PC-3 (cell line): ENCODE measurements around the gene TLR8. TPM values are rescaled to one million over a fixed set of nuclear protein-coding genes. Genes with fewer than 3 reads are reported as not detected.

ENCODE experiments used
- ATAC-seq: fragments of 200-7000 bp; cut with Tn5 transposase; 2 replicates; pipeline ENCODE4 v1.9.1; 2020; ENCODE audit warnings: mild to moderate bottlenecking, moderate library complexity
- BruUV-seq: library from RNA; stranded (reverse); fragments of 400-500 nt; replicated peaks from 2 replicates; lab custom pipeline; 2021; lab: Mats Ljungman, UMichigan
- CTCF ChIA-PET: fragments of 300-600 bp; sonication (Branson Sonifier 250); formaldehyde crosslinking; loops from one replicate; lab custom pipeline; 2022; ENCODE audit warnings: antibody characterized with exemption; lab: Charles Lee
- POLR2A ChIA-PET: fragments of 300-600 bp; sonication (Branson Sonifier 250); formaldehyde crosslinking; loops from one replicate; lab custom pipeline; 2022; ENCODE audit warnings: antibody characterized with exemption; ENCODE audit not compliant: unreplicated experiment; lab: Charles Lee
- DNase-seq: peaks from one replicate; pipeline ENCODE4 v3.0.0-alpha.2; 2015
- H2AFZ ChIP-seq: fragments of 300-600 bp; sonication (generic); 2 replicates; pipeline ENCODE4 v1.6.0; 2016; ENCODE audit warnings: antibody characterized with exemption, low read length
- H3F3A ChIP-seq: fragments of 300-600 bp; sonication (generic); one replicate; pipeline ENCODE4 v1.6.0; 2017; ENCODE audit warnings: antibody characterized with exemption, low read length, control low read depth, mild to moderate bottlenecking; ENCODE audit not compliant: unreplicated experiment
- H3K27ac ChIP-seq: fragments of 300-600 bp; sonication (generic); 2 replicates; pipeline ENCODE4 v1.5.1; 2016; ENCODE audit warnings: mild to moderate bottlenecking, low read length
- H3K27me3 ChIP-seq: fragments of 300-600 bp; sonication (generic); 2 replicates; pipeline ENCODE4 v1.6.1; 2016; ENCODE audit warnings: low read length, mixed read lengths
- H3K36me3 ChIP-seq: fragments of 300-600 bp; sonication (generic); 2 replicates; pipeline ENCODE4 v1.6.1; 2016; ENCODE audit warnings: low read depth, mixed run types, low read length, mixed read lengths
- H3K4me1 ChIP-seq: fragments of 300-600 bp; sonication (generic); 2 replicates; pipeline ENCODE4 v1.5.1; 2016; ENCODE audit warnings: low read length; ENCODE audit not compliant: insufficient read depth
- H3K4me2 ChIP-seq: fragments of 300-600 bp; sonication (generic); 2 replicates; pipeline ENCODE4 v1.6.0; 2016; ENCODE audit warnings: low read length
- H3K4me3 ChIP-seq: fragments of 300-600 bp; sonication (generic); 2 replicates; pipeline ENCODE4 v1.5.1; 2016; ENCODE audit warnings: mild to moderate bottlenecking, low read length, mixed read lengths
- H3K79me2 ChIP-seq: fragments of 300-600 bp; sonication (generic); 2 replicates; pipeline ENCODE4 v1.6.1; 2017; ENCODE audit warnings: low read length, mixed read lengths
- H3K9ac ChIP-seq: fragments of 300-600 bp; sonication (generic); 2 replicates; pipeline ENCODE4 v1.6.0; 2016; ENCODE audit warnings: mild to moderate bottlenecking, low read length
- H3K9me2 ChIP-seq: fragments of 300-600 bp; sonication (generic); replicated peaks from 2 replicates; pipeline ENCODE4 v1.6.1; 2016; ENCODE audit warnings: mixed run types, low read length, mixed read lengths
- H3K9me3 ChIP-seq: fragments of 300-600 bp; sonication (generic); 2 replicates; pipeline ENCODE4 v1.6.1; 2016; ENCODE audit warnings: low read length, mixed read lengths
- H4K20me1 ChIP-seq: fragments of 300-600 bp; sonication (generic); 2 replicates; pipeline ENCODE4 v1.6.1; 2016; ENCODE audit warnings: low read length, mixed read lengths
- CTCF ChIP-seq: fragments of 300-600 bp; sonication (generic); conservative IDR thresholded peaks from 2 replicates; pipeline ENCODE4 v1.5.1; 2017; ENCODE audit warnings: antibody characterized with exemption, low read depth, mild to moderate bottlenecking, low read length
- EZH2 ChIP-seq: fragments of 300-600 bp; sonication (generic); IDR thresholded peaks from one replicate; pipeline ENCODE4 v1.6.1; 2017; ENCODE audit warnings: antibody characterized with exemption, mild to moderate bottlenecking, low read length; ENCODE audit not compliant: unreplicated experiment
- EZH2phosphoT487 ChIP-seq: fragments of 300-600 bp; sonication (generic); IDR thresholded peaks from 2 replicates; pipeline ENCODE4 v1.6.1; 2018; ENCODE audit warnings: mild to moderate bottlenecking, antibody characterized with exemption, low read length, borderline replicate concordance
- intact Hi-C: fragments of 100-400 bp; cut with micrococcal nuclease; formaldehyde crosslinking; loops from 2 replicates; pipeline ENCODE4 v1.9.0; 2023
- total RNA-seq: library from RNA; depleted of rRNA; stranded (reverse); fragments of >200 nt; gene quantifications from 2 replicates; pipeline ENCODE4 v1.2.3, GENCODE V29; 2014

TLR8 gene
- total RNA-seq, 1 experiment from 2014 or later, result not detected

- H3K9me3 ChIP-seq, result no peaks in the 10 kb centered on the region
- DNase-seq (no peak), ATAC-seq (no peak)
- H3K4me3 ChIP-seq, result no peak overlapping the region
- TF ChIP-seq EZH2phosphoT487, result no peak
- TF ChIP-seq EZH2, result no peak
- no peak for TF ChIP-seq CTCF
- H3K9me2 ChIP-seq, result no peaks in the 10 kb centered on the region
- H2AFZ ChIP-seq, result no peak overlapping the region
- H3K27me3 ChIP-seq, result no peaks in the 10 kb centered on the region
- no peak overlapping the region for H3K4me2 ChIP-seq
- CTCF ChIA-PET, result no interaction called here
- H3F3A ChIP-seq, result no peaks in the 10 kb centered on the region
- H3K79me2 ChIP-seq, result no peaks in the 10 kb centered on the region
- H3K36me3 ChIP-seq, result no peaks in the 10 kb centered on the region
- no peaks in the 10 kb centered on the region for H4K20me1 ChIP-seq
- peaks cover 19% of the 10 kb centered on the region for H3K4me1 ChIP-seq
- POLR2A ChIA-PET, result interaction anchor here (0.6 kb wide), 1 partner anchor 23 kb away, joined by 3 read pairs; no protein-coding TSS in a partner anchor
- BruUV-seq, result no TSS peak
- H3K27ac ChIP-seq, result no peak overlapping the region
- intact Hi-C loops, result no loop called here
- H3K9ac ChIP-seq, result no peak overlapping the region
These were observed 48.6 kb downstream of the TLR8 start for GRCh38 chrX:12954981-12955380.

GRCh38 chrX:12955882-12956703, 49.7 kb downstream of the TLR8 start:
- Histone ChIP-seq H3K79me2 (no peaks in the 10 kb centered on the region), H3K27ac (peak overlapping the region; percentile 70), H3K4me3 (no peak overlapping the region), H3K4me1 (peaks cover 19% of the 10 kb centered on the region), H3K9me3 (no peaks in the 10 kb centered on the region), H3K36me3 (no peaks in the 10 kb centered on the region), H3K9ac (peak overlapping the region; percentile 17), H3K27me3 (no peaks in the 10 kb centered on the region), H3K4me2 (peak overlapping the region; percentile 63), H3F3A (no peaks in the 10 kb centered on the region), H4K20me1 (no peaks in the 10 kb centered on the region), H3K9me2 (no peaks in the 10 kb centered on the region), H2AFZ (peak overlapping the region; percentile 71)
- intact Hi-C loops, result no loop called here
- peak; percentile 62 for ATAC-seq
- DNase-seq, result peak; percentile 62
- TF ChIP-seq EZH2phosphoT487 (no peak), CTCF (no peak), EZH2 (no peak)
- TSS peak; percentile 87 for BruUV-seq
- ChIA-PET CTCF (interaction anchor here (0.6 kb wide), 2 partner anchors 10 to 268 kb away, joined by 3 to 4 read pairs; no protein-coding TSS in a partner anchor), POLR2A (interaction anchor here (0.6 kb wide), 2 partner anchors 20 to 22 kb away, joined by 3 to 7 read pairs; no protein-coding TSS in a partner anchor)
